WTC11 (cell line): ENCODE measurements around the gene PLXNB2.

Experiments
- NFYB ChIP-seq: sonication (generic); formaldehyde crosslinking; conservative IDR thresholded peaks from 2 replicates; pipeline ENCODE4 v1.8.0; 2022; ENCODE audit warnings: low read depth, missing genetic modification reagents
- TF ChIP-seq, protein P1 (sequence below): sonication (generic); formaldehyde crosslinking; IDR thresholded peaks from 2 replicates; pipeline ENCODE4 v1.8.0; 2022; ENCODE audit warnings: mild to moderate bottlenecking, missing genetic modification reagents

DNA sequence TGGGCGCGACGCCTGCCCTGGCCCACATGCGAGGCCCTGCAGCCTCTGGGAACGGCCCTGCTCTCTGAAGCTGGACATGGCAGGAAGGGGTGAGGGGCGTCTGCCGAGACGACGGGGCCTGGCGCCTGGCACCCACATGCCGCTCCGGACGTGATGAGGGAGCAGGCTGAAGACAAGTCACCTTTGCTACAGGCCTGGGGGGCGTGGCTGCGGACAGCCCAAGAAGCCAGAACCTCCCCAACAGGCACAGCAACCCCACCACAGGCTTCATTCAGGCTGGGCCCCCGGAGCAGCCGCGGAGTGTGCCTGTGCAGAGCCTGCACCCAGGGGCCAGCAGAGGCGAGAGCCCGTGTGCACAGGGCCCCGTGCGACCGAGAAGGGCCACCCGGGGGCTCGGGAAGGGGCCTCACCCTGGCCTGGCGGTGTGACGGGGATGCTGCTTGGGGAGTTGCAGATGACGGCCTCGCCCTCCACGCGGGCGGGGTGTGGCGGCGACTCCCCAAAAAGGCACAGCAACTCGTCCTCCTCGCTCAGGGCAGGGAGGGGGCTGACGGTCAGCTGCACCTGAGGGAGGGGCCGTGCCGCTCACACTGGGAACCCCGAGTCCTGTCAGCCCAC lies 20.6 kb downstream of the PLXNB2 start:
- TF ChIP-seq, protein P1, sequence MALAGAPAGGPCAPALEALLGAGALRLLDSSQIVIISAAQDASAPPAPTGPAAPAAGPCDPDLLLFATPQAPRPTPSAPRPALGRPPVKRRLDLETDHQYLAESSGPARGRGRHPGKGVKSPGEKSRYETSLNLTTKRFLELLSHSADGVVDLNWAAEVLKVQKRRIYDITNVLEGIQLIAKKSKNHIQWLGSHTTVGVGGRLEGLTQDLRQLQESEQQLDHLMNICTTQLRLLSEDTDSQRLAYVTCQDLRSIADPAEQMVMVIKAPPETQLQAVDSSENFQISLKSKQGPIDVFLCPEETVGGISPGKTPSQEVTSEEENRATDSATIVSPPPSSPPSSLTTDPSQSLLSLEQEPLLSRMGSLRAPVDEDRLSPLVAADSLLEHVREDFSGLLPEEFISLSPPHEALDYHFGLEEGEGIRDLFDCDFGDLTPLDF (CRISPR knock-in tag): no peak
- TF ChIP-seq NFYB (CRISPR knock-in tag): no peak
